ENCODE data around the gene SDHB. TPM values are rescaled to one million over a fixed set of nuclear protein-coding genes. Genes with fewer than 3 reads are reported as not detected.

SDHB gene
- total and polyA plus RNA-seq, 9 donors = 83.6 to 118 (median 93.5) TPM

DNA sequence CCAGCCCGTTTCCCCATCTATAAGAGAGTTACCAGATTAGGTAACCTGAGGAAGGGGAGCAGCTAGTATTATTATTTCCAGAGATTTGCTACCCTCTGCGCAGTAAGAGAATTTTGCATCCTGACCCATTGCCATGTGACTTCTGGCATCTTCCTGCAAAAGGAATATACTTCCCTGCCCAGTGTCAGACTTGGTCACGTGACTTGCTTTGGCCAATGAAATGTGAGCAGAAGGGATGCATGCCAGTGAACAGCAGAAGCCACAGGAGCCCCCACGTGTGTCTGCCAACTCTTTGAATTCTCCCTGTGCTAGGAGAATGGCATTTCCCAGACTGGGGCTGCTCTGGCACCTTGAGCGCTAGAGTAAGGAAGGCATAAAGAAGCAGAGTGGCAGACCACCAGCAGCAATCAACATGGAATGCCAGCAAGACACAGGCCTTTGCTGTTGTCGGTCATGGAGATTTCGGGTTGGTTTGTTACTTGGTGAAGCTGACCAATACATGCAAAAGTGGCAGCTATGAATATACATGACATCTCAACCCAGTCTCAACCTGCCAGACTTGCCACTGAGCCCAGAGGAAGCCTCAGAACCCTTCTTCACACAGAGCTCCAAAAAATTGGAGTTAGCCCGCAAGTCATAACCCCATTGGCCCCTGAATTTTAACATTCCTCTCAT is 26.4 kb upstream of the SDHB start:
- Histone ChIP-seq H3K36me3 (ENCODE audit: control insufficient read depth, insufficient read depth, low read length) (no peaks in the 10 kb centered on the region), H3K4me3 (ENCODE audit: low read length) (no peak overlapping the region), H3K27ac (ENCODE audit: low read length) (peak overlapping the region; percentile 62), H3K9me3 (replicated peaks; ENCODE audit: control insufficient read depth, low read depth, low read length) (no peaks in the 10 kb centered on the region), H3K27me3 (ENCODE audit: control insufficient read depth, insufficient read depth, low read length) (no peaks in the 10 kb centered on the region), H3K4me1 (ENCODE audit: control insufficient read depth, insufficient read depth, low read length) (peaks cover 16% of the 10 kb centered on the region)
- no peak for DNase-seq
- WGBS (ENCODE audit: insufficient coverage) = 85% methylated on average over 5 of the region's 8 CpGs

DNA sequence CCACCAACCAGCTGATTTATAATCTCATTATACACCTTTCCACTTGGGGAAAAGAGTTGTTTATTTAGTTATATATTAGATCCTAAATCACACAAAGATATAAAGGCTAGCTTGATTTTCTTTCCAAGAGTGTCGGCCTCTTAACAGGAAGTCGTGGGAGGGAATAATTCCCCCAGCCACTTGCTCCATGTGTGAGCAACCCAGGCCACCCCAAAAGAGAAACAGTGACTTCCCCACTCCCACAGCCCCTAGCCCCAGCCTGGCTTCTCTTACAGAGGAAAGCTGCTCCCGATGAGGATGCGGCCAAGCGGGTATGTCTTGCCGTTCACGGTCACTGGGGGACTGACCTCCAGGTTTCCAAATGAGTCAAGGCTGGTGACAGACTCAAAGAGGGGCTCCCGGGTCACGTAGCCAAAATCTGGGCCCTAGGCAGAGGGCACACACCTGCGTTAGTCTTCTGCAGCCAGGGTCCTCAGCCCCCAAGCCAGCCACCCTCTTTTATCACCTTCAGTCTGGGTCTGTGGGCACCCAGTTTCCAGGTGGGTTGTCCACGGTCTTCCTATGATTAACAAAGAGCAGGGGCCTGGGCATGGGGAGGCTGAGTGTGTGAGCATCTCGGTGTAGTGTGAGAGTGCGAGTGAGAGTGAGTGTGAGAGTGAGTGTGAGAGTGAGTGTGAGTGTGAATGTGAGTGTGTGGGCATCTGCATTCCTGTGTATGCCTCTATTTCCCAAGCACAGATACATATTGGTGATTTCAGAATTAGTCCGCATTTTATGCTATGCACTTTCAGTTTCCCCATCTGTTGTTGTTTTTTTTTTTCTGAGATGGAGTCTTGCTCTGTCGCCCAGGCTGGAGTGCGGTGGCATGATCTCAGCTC is 25.4 kb upstream of the SDHB start:
- no peak for DNase-seq
- WGBS (ENCODE audit: insufficient coverage) = 69% methylated on average over 7 of the region's 16 CpGs
- no peaks in the 10 kb centered on the region for H3K9me3 ChIP-seq (replicated peaks; ENCODE audit: control insufficient read depth, low read depth, low read length)
- peaks cover 16% of the 10 kb centered on the region for H3K4me1 ChIP-seq (ENCODE audit: control insufficient read depth, insufficient read depth, low read length)
- H3K36me3 ChIP-seq (ENCODE audit: control insufficient read depth, insufficient read depth, low read length) = no peaks in the 10 kb centered on the region
- H3K27me3 ChIP-seq (ENCODE audit: control insufficient read depth, insufficient read depth, low read length) = no peaks in the 10 kb centered on the region
- H3K27ac ChIP-seq (ENCODE audit: low read length) = no peak overlapping the region
- no peak overlapping the region for H3K4me3 ChIP-seq (ENCODE audit: low read length)

DNA sequence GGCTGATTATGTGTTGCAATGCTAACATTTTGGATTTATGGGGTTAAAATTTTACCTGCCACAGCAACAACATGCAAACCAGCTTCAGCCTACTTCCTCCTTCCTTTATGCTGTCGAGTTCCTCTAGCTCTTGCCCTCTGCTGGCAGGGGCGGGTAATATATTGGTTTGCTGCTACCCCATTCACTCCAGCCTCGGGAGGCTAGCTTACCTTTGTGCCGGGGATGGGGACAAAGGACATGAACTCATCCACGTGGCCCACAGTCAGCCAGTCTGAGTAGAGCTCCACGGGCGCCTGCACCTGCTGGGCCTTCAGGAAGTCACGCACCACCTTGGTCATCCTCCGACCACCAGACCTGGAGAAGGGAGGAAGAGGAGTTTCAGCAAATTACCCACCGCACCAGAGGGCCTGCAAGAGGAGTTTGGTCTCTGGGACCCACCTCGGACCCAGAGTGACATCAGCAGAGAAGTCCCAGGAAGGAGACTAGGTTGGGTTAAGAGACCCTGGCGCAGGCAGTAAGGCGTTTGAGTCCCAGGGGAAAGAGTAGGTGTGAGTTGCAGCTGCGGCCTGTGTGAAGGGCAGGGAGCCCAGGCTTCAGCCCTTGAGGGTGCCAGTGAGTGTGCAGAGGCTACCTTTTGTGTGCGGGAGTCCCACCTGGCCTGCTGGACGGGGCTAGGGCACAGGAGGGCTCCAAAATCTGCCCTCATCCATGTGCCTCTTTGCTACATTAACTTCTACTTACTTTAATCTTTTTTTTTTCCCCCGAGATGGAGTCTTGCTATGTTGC is 21.8 kb upstream of the SDHB start:
- no peak overlapping the region for H3K4me3 ChIP-seq (ENCODE audit: low read length)
- WGBS (ENCODE audit: insufficient coverage) = 73% methylated on average over 10 of the region's 17 CpGs
- DNase-seq = no peak
- no peaks in the 10 kb centered on the region for H3K9me3 ChIP-seq (replicated peaks; ENCODE audit: control insufficient read depth, low read depth, low read length)
- H3K36me3 ChIP-seq (ENCODE audit: control insufficient read depth, insufficient read depth, low read length) = no peaks in the 10 kb centered on the region
- no peak overlapping the region for H3K27ac ChIP-seq (ENCODE audit: low read length)
- peaks cover 6% of the 10 kb centered on the region for H3K4me1 ChIP-seq (ENCODE audit: control insufficient read depth, insufficient read depth, low read length)
- no peaks in the 10 kb centered on the region for H3K27me3 ChIP-seq (ENCODE audit: control insufficient read depth, insufficient read depth, low read length)

DNA sequence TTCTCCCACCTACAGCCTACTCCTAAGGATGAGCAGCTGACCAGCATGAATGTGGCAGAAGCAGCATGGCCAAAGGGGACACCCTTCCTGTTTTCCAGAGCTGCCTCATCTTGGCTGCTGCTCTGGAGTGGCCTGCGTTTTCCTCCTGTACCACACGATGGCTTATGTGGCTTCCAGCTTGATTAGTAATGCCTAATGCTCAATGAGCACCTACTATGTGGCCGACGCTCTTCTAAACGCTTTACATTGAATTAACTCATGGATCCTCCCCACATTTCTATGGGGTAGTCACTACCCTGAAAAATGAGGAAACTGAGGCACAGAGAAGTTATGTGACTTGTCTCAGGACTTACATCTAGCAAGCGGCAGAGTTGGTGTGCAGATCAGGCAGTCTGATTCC is 18.0 kb upstream of the SDHB start:
- Histone ChIP-seq H3K9me3 (replicated peaks; ENCODE audit: control insufficient read depth, low read depth, low read length) (no peaks in the 10 kb centered on the region), H3K27me3 (ENCODE audit: control insufficient read depth, insufficient read depth, low read length) (no peaks in the 10 kb centered on the region), H3K36me3 (ENCODE audit: control insufficient read depth, insufficient read depth, low read length) (no peaks in the 10 kb centered on the region), H3K4me3 (ENCODE audit: low read length) (no peak overlapping the region), H3K4me1 (ENCODE audit: control insufficient read depth, insufficient read depth, low read length) (peaks cover 2% of the 10 kb centered on the region), H3K27ac (ENCODE audit: low read length) (no peak overlapping the region)
- 84% methylated on average over 2 of the region's 6 CpGs for WGBS (ENCODE audit: insufficient coverage)
- DNase-seq = no peak

DNA sequence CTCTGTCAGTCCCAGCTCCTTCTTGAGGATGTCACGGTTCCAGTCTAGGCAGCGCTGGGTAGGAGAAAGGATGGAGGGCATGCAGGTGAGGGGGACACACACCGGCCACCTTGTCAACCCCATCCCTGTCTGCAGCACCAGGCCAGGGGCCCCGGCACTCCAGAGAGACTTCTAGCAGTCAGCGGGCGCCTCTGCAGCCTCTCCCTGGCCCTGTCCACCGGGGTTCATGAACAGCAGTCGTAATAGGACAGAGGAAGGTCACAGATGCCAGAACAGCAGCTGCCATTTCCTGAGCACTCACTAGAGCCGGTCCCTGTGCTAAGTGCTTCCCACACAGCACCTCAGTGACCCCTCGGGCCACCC is 16.3 kb upstream of the SDHB start:
- H3K4me3 ChIP-seq (ENCODE audit: low read length) = no peak overlapping the region
- H3K27me3 ChIP-seq (ENCODE audit: control insufficient read depth, insufficient read depth, low read length) = no peaks in the 10 kb centered on the region
- H3K27ac ChIP-seq (ENCODE audit: low read length) = no peak overlapping the region
- no peak for DNase-seq
- peaks cover 2% of the 10 kb centered on the region for H3K4me1 ChIP-seq (ENCODE audit: control insufficient read depth, insufficient read depth, low read length)
- no peaks in the 10 kb centered on the region for H3K36me3 ChIP-seq (ENCODE audit: control insufficient read depth, insufficient read depth, low read length)
- WGBS (ENCODE audit: insufficient coverage) = 68% methylated on average over 8 of the region's 10 CpGs
- peaks cover 5% of the 10 kb centered on the region for H3K9me3 ChIP-seq (replicated peaks; ENCODE audit: control insufficient read depth, low read depth, low read length)

DNA sequence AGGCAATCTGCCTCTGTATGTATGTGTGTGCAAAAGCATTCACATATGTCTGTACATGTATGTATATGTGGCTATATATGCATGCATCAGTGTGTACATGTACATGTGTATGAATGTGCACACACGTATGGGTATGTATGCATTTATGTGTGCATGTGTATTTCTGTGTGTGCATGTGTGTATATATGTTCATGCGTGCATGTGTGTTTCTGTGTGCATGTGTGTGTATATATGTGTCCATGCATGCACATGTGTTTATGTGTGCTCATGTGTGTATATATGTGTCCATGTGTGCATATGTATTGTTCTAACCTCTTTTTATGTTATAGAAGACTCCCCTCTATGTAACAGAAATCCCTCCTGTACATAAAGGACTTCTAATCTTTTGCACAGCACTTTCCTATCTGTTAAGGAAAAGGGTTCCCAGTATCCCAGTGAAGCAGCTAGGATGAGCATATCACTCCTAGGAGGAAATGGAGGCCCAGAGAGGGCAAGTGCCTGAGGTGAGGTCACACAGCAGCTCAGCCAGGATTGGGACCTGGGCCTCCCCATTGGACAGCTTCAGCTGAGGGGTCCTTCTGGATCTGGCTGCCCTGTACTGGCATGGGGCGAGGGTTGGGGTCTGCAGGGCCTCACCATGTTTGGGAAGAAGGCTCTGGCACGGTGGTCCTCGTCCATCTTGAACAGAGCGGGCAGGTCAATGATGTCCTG is 15.8 kb upstream of the SDHB start:
- peaks cover 2% of the 10 kb centered on the region for H3K4me1 ChIP-seq (ENCODE audit: control insufficient read depth, insufficient read depth, low read length)
- no peak overlapping the region for H3K4me3 ChIP-seq (ENCODE audit: low read length)
- no peak overlapping the region for H3K27ac ChIP-seq (ENCODE audit: low read length)
- WGBS (ENCODE audit: insufficient coverage) = 82% methylated on average over 6 of the region's 6 CpGs
- peaks cover 9% of the 10 kb centered on the region for H3K9me3 ChIP-seq (replicated peaks; ENCODE audit: control insufficient read depth, low read depth, low read length)
- H3K27me3 ChIP-seq (ENCODE audit: control insufficient read depth, insufficient read depth, low read length) = no peaks in the 10 kb centered on the region
- no peaks in the 10 kb centered on the region for H3K36me3 ChIP-seq (ENCODE audit: control insufficient read depth, insufficient read depth, low read length)
- no peak for DNase-seq

DNA sequence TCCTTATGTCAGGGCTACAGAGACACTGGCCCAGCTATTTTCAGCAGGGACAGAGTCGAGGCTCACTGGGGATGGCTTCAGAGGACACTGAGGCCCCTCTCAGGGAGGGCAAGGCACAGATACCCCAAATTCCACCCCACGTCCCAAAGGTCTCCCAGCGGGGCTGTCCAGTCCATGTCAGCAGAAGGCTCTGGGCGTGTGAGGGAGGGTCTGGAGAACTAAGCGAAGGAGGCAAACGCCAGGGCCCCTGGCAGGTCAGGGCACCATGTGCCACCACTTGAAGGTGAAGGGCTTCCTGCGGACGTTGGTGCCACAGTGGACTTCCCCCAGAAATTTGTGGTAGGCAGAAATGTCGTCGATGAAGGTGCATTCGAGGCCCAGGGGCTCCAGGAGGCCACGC is 15.0 kb upstream of the SDHB start:
- Histone ChIP-seq H3K4me3 (ENCODE audit: low read length) (no peak overlapping the region), H3K27me3 (ENCODE audit: control insufficient read depth, insufficient read depth, low read length) (no peaks in the 10 kb centered on the region), H3K27ac (ENCODE audit: low read length) (no peak overlapping the region), H3K9me3 (replicated peaks; ENCODE audit: control insufficient read depth, low read depth, low read length) (peaks cover 9% of the 10 kb centered on the region), H3K36me3 (ENCODE audit: control insufficient read depth, insufficient read depth, low read length) (no peaks in the 10 kb centered on the region), H3K4me1 (ENCODE audit: control insufficient read depth, insufficient read depth, low read length) (peaks cover 9% of the 10 kb centered on the region)
- DNase-seq = no peak
- WGBS (ENCODE audit: insufficient coverage) = 77% methylated on average over 10 of the region's 12 CpGs

DNA sequence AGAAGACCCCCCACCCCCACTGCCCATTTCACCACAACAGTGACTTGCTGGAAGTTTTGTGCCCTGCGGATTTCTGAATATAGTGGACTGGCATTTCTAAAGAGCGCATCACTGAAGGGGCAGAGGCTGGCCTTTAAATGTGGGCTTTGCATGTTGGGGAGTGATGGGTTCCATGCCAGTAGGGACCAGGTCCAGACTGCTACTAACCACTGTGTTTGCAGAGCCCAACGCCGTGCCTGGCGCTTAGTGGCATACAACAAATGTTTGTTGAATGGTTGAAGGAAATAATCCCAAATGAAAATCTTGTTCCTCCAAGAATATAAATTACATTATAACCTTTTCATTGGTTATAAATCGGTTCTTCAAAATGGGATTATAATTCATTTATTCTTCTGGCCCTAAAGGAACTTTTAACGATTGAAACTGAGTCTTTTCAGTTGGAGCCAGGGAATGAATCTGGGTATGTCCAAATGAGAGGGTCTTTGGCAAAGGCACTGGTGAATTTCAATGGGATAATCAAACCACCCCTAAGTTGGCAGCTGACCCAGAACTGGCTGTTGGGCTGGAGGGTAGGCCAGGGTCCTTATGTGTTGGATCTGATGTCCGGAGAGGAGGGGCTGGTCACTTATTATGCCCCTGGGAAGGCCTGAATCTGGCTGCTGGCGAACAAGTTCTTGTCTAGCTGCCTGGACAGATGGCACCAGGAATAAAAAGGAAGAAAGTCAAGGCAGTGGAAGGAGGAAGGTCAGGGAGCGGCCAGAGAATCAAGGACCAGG is 13.8 kb upstream of the SDHB start:
- no peak overlapping the region for H3K4me3 ChIP-seq (ENCODE audit: low read length)
- H3K36me3 ChIP-seq (ENCODE audit: control insufficient read depth, insufficient read depth, low read length) = no peaks in the 10 kb centered on the region
- no peak overlapping the region for H3K27ac ChIP-seq (ENCODE audit: low read length)
- DNase-seq = no peak
- H3K27me3 ChIP-seq (ENCODE audit: control insufficient read depth, insufficient read depth, low read length) = no peaks in the 10 kb centered on the region
- H3K9me3 ChIP-seq (replicated peaks; ENCODE audit: control insufficient read depth, low read depth, low read length) = peaks cover 9% of the 10 kb centered on the region
- WGBS (ENCODE audit: insufficient coverage) = 66% methylated on average over 5 of the region's 10 CpGs
- peaks cover 14% of the 10 kb centered on the region for H3K4me1 ChIP-seq (ENCODE audit: control insufficient read depth, insufficient read depth, low read length)

DNA sequence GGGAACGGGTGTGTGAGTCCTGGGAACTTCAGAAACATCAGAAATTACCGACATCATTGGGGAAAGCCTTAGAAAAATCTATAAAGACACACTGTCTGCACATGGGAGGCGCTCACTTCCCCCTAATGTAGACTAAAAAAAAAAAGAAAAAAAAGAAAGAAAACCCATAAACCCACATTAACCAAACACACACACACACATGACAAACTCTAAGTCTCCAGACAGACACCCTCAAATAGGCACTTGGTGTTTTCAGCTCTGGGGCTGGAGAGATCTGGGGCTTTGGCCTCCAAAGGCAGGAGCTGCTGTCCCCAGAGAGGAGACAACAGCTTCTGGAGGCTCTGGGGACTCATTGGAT is 13.2 kb upstream of the SDHB start:
- WGBS (ENCODE audit: insufficient coverage) = no CpG with 5 or more reads among the region's 3 CpGs
- Histone ChIP-seq H3K4me3 (ENCODE audit: low read length) (no peak overlapping the region), H3K4me1 (ENCODE audit: control insufficient read depth, insufficient read depth, low read length) (peaks cover 14% of the 10 kb centered on the region), H3K27ac (ENCODE audit: low read length) (no peak overlapping the region), H3K27me3 (ENCODE audit: control insufficient read depth, insufficient read depth, low read length) (no peaks in the 10 kb centered on the region), H3K9me3 (replicated peaks; ENCODE audit: control insufficient read depth, low read depth, low read length) (peaks cover 9% of the 10 kb centered on the region), H3K36me3 (ENCODE audit: control insufficient read depth, insufficient read depth, low read length) (no peaks in the 10 kb centered on the region)
- DNase-seq = no peak

Measured in muscle of leg (tissue), 11 donors.